ENCODE data around the gene ANKRD12.

GRCh38 chr18:9201224-9201623, 64.6 kb downstream of the ANKRD12 start:
- TF ChIP-seq, protein P1, sequence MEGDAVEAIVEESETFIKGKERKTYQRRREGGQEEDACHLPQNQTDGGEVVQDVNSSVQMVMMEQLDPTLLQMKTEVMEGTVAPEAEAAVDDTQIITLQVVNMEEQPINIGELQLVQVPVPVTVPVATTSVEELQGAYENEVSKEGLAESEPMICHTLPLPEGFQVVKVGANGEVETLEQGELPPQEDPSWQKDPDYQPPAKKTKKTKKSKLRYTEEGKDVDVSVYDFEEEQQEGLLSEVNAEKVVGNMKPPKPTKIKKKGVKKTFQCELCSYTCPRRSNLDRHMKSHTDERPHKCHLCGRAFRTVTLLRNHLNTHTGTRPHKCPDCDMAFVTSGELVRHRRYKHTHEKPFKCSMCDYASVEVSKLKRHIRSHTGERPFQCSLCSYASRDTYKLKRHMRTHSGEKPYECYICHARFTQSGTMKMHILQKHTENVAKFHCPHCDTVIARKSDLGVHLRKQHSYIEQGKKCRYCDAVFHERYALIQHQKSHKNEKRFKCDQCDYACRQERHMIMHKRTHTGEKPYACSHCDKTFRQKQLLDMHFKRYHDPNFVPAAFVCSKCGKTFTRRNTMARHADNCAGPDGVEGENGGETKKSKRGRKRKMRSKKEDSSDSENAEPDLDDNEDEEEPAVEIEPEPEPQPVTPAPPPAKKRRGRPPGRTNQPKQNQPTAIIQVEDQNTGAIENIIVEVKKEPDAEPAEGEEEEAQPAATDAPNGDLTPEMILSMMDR (IDR thresholded peaks at IDR 0.05; ENCODE audit: insufficient read depth, low read length, poor library complexity, severe bottlenecking), result no peak
- no peak for TF ChIP-seq EZH2phosphoT487 (conservative IDR thresholded peaks at IDR 0.05; ENCODE audit: low read length)
